ENCODE results near the gene CNTNAP5. TPM values are rescaled to one million over a fixed set of nuclear protein-coding genes. Genes with fewer than 3 reads are reported as not detected.

CNTNAP5 gene
- total and polyA plus RNA-seq, 2 of the 13 experiments (the other 11 are each of a cell fraction or from before 2014, with no cell fraction given), result not detected

DNA sequence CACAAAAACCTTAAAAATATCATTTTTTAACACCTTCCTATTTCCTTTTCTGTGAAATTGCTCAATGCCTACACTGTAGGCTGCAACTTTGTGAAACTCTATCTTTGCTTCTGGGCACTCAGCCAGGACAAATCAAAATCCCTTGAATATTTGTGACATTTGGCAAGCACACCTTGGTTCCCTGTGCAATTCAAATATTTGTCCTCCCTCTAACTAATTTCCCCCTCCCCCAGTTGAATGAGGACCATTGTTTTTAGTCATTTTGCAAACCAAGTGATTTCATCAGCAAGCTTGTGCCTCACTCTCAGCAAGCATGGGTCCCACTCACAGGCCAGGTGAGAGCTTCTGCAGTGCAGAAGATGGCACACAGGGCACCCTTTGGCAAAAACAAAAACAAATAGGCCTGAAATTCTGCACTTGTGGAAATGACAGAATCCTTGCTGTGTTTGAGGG is 541.5 kb downstream of the CNTNAP5 start (continued):
- TF ChIP-seq RAD51 (IDR thresholded peaks at IDR 0.05; ENCODE audit: borderline replicate concordance) (no peak), TAF1 (CRISPR knock-in tag; IDR thresholded peaks at IDR 0.05) (no peak), FIP1L1 (IDR thresholded peaks at IDR 0.05; ENCODE audit: borderline replicate concordance, insufficient read depth, low read depth, low read length) (no peak), ZNF484 (CRISPR knock-in tag; IDR thresholded peaks at IDR 0.05; ENCODE audit: borderline replicate concordance, low read depth) (no peak), SMAD1 (CRISPR knock-in tag; IDR thresholded peaks at IDR 0.05; ENCODE audit: borderline replicate concordance, low read depth) (no peak), EEA1 (CRISPR knock-in tag; IDR thresholded peaks at IDR 0.05; ENCODE audit: borderline replicate concordance) (no peak), ZNF354B (CRISPR knock-in tag; IDR thresholded peaks at IDR 0.05) (no peak), JUNB (CRISPR knock-in tag; IDR thresholded peaks at IDR 0.05; ENCODE audit: borderline replicate concordance) (peak; percentile 45; the same call in 1 of the 2 replicates), SP5 (CRISPR knock-in tag; IDR thresholded peaks at IDR 0.05; ENCODE audit: borderline replicate concordance, low read depth) (peak; percentile 97), ZNF770 (CRISPR knock-in tag; IDR thresholded peaks at IDR 0.05) (no peak), ZBTB1 (CRISPR knock-in tag; IDR thresholded peaks at IDR 0.05; ENCODE audit: borderline replicate concordance) (no peak), ZNF234 (CRISPR knock-in tag; conservative IDR thresholded peaks at IDR 0.05) (no peak), RFX5 (IDR thresholded peaks at IDR 0.05; ENCODE audit: low read depth, low read length) (no peak), HDAC1 (CRISPR knock-in tag; IDR thresholded peaks at IDR 0.05) (peak; percentile 95), ARNT (IDR thresholded peaks at IDR 0.05) (no peak), RFX3 (CRISPR knock-in tag; IDR thresholded peaks at IDR 0.05) (no peak), ZNF607 (CRISPR knock-in tag; IDR thresholded peaks at IDR 0.05; ENCODE audit: borderline replicate concordance) (no peak), ZNF143 (CRISPR knock-in tag; IDR thresholded peaks at IDR 0.05) (peak; percentile 41; the same call in 1 of the 2 replicates), MTF2 (CRISPR knock-in tag; IDR thresholded peaks at IDR 0.05; ENCODE audit: borderline replicate concordance) (no peak), ZNF317 (CRISPR knock-in tag; IDR thresholded peaks at IDR 0.05) (peak; percentile 84), HDAC6 (IDR thresholded peaks at IDR 0.05; ENCODE audit: low read depth, low read length) (no peak), HNRNPH1 (optimal IDR thresholded peaks at IDR 0.05; ENCODE audit: low read depth, low read length) (no peak), SP4 (CRISPR knock-in tag; IDR thresholded peaks at IDR 0.05) (no peak), ZNF383 (CRISPR knock-in tag; IDR thresholded peaks at IDR 0.05; ENCODE audit: borderline replicate concordance) (no peak), TCF12 (IDR thresholded peaks at IDR 0.05) (no peak), TCF12 (CRISPR knock-in tag; IDR thresholded peaks at IDR 0.05) (no peak)
- TF ChIP-seq, protein P1, sequence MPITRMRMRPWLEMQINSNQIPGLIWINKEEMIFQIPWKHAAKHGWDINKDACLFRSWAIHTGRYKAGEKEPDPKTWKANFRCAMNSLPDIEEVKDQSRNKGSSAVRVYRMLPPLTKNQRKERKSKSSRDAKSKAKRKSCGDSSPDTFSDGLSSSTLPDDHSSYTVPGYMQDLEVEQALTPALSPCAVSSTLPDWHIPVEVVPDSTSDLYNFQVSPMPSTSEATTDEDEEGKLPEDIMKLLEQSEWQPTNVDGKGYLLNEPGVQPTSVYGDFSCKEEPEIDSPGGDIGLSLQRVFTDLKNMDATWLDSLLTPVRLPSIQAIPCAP (CRISPR knock-in tag; IDR thresholded peaks at IDR 0.05; ENCODE audit: low read depth), result no peak
- TF ChIP-seq, protein P2, sequence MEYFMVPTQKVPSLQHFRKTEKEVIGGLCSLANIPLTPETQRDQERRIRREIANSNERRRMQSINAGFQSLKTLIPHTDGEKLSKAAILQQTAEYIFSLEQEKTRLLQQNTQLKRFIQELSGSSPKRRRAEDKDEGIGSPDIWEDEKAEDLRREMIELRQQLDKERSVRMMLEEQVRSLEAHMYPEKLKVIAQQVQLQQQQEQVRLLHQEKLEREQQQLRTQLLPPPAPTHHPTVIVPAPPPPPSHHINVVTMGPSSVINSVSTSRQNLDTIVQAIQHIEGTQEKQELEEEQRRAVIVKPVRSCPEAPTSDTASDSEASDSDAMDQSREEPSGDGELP (IDR thresholded peaks at IDR 0.05; ENCODE audit: borderline replicate concordance, low read depth), result peak; percentile 74; the same call in 1 of the 2 replicates
- TF ChIP-seq, protein P3, sequence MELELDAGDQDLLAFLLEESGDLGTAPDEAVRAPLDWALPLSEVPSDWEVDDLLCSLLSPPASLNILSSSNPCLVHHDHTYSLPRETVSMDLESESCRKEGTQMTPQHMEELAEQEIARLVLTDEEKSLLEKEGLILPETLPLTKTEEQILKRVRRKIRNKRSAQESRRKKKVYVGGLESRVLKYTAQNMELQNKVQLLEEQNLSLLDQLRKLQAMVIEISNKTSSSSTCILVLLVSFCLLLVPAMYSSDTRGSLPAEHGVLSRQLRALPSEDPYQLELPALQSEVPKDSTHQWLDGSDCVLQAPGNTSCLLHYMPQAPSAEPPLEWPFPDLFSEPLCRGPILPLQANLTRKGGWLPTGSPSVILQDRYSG (CRISPR knock-in tag; IDR thresholded peaks at IDR 0.05), result peak; percentile 86; the same call in 1 of the 2 replicates
